Effector memory CD4-positive, alpha-beta T cell (primary cell): ENCODE data around the gene CAPN15.

Experiments
- DNase-seq, 3 donors: peaks; one replicate each; pipeline ENCODE4 v3.0.0-alpha.2; 2020
- H3K27ac ChIP-seq: 2 replicates; pipeline ENCODE4 v1.7.0; 2013; ENCODE audit warnings: mild to moderate bottlenecking, low read length, moderate library complexity; ENCODE audit not compliant: insufficient read depth, poor library complexity, severe bottlenecking
- H3K27me3 ChIP-seq: replicated peaks from 2 replicates; pipeline ENCODE4 v1.7.0; 2013; ENCODE audit warnings: mild to moderate bottlenecking, low read length; ENCODE audit not compliant: insufficient read depth, control insufficient read depth, poor library complexity, severe bottlenecking
- H3K36me3 ChIP-seq: 2 replicates; pipeline ENCODE4 v1.7.0; 2013; ENCODE audit warnings: mild to moderate bottlenecking, low read length, moderate library complexity; ENCODE audit not compliant: control insufficient read depth, insufficient read depth
- H3K4me1 ChIP-seq: 2 replicates; pipeline ENCODE4 v1.7.0; 2013; ENCODE audit warnings: low read length, mild to moderate bottlenecking; ENCODE audit not compliant: control insufficient read depth, insufficient read depth, poor library complexity, severe bottlenecking
- H3K4me3 ChIP-seq: 2 replicates; pipeline ENCODE4 v1.7.0; 2013; ENCODE audit warnings: low read length, low read depth, mild to moderate bottlenecking; ENCODE audit not compliant: insufficient read depth, poor library complexity, severe bottlenecking
- H3K9me3 ChIP-seq: 2 replicates; pipeline ENCODE4 v1.7.0; 2013; ENCODE audit warnings: mild to moderate bottlenecking, low read length, moderate library complexity; ENCODE audit not compliant: control insufficient read depth

CAPN15 gene

DNA sequence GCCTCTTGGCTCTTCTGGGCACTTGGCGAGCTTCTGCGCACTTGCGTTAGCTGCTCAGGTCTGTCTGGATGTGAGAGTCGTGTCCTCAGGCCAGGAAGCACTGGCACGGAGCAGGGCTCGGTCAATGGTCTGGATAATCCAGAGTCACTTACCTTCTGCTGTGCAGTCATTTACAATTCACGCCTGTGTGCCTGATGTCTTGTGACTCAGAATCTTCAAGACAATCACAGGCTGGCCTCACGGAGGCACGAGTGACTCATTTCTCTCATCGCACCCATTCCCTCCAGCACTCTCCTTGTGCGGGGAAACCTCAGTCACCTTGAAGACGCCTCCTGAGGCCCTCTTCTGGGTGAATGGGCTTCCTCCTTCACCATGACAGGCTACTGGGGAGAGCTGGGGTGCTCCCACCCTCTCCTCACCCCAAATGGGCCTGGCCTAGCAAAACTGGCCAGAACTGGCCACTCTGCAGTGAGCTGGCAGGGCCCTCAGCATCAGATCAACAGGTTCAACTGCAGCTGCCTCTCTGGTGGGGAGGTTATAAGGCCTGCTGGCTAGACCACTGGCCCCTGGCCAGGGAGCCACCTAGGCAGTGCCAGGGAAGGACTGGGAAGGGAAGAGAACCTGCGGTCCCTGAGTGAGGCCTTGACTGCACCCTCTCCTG lies 1.9 kb upstream of the CAPN15 start:
- H3K27ac ChIP-seq = peak overlapping the region; percentile 17
- peak in 2 of 3 donors; percentile 21 to 27 for DNase-seq
- H3K36me3 ChIP-seq = no peaks in the 10 kb centered on the region
- H3K4me1 ChIP-seq = peaks cover 29% of the 10 kb centered on the region
- no peak overlapping the region for H3K4me3 ChIP-seq
- no peaks in the 10 kb centered on the region for H3K27me3 ChIP-seq
- no peaks in the 10 kb centered on the region for H3K9me3 ChIP-seq

DNA sequence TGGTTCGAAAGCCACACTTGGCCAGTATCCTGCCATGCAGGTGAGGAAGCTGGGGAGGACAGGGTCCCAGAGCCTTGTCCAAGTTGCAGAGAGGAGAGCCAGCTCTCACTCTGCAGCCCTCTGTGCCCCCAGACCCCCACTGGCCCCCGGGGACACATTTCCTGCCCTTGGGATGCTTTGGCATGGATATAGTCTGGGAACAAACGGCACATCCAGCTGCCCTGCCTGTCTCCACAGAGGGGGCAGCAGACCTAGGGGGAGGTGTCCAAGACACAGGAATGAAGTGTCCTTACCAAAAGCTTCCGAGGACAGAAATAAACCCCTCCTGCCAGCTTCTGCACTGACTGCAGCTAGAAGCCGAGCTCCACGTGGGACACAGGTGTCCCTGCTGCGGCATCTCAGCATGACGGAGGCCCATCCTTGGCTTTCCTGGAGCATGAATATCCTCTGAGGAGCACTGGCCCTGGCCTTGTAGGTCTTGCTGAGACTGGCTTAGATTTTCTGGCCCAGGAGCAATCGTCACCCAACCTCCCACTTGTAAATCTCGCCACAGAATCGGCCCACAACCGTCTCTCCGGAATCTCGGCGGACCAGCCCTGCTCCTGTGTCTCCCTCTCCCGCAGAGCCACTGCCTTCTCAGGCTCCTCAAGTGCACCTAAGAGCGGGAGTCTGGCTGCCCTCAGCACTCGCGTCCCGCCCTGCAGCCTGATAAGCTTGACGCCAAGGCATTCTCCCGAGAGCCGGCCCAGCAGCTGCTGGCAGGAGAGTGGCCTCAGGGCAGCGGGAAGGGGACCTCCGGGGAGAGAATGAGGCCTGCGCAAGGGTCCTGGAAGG lies 1.1 kb upstream of the CAPN15 start:
- Histone ChIP-seq H3K36me3 (no peaks in the 10 kb centered on the region), H3K27me3 (no peaks in the 10 kb centered on the region)
- peak in 1 of 3 donors; percentile 11 for DNase-seq

DNA sequence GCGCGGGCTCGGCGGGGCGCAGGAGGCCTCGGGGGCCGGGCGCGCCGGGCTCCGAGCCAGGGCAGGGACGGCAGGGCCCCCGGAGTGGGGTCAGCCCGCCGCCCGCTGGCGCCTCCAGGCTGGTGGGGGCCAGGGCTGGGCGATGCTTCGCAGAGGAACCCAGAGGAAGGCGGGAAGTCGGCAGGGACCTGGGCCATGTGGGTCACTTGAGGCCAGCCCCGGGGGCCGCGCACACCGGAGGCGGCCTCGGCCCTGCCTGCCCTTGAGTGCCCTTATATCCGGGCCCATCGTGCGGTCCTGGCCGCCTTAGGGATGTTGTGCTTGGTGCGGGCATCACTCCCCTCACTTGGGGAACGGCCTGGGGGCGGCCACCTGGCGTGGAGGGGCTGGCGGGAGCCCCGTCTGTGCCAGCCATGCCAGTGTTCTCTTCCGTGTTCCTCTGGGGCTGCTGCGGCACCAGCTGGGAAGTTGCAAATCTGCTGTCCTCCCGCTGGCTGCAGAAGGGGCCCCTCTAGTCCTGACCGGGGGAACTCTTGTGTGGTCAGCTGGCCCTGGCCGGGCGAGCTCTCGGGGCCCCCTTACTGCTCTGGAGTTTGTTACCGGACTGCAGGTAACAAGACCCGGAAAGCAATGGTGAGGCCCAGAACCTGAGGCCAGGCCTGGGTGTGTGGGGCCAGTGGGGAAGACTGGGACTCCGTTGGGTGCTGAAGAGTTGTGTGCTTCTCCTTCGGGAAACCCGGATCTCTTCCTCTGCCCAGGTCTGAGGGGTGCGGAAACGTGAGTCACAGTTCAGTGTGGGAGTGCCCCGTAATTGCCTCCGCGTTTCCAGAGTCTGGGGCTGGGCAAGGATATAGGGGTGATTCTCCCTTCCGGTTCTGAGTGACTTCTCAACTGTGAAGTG lies 849 bp downstream of the CAPN15 start:
- H3K27me3 ChIP-seq = no peaks in the 10 kb centered on the region
- H3K4me3 ChIP-seq = peak overlapping the region; percentile 73
- no peaks in the 10 kb centered on the region for H3K9me3 ChIP-seq
- peak in 2 of 3 donors; percentile 19 to 24 for DNase-seq
- no peaks in the 10 kb centered on the region for H3K36me3 ChIP-seq
- peaks cover 30% of the 10 kb centered on the region for H3K4me1 ChIP-seq
- peak overlapping the region; percentile 67 for H3K27ac ChIP-seq

More for the DNA sequence above, 1.1 kb upstream of the CAPN15 start:
- peaks cover 30% of the 10 kb centered on the region for H3K4me1 ChIP-seq
- peak overlapping the region; percentile 89 for H3K27ac ChIP-seq
- H3K9me3 ChIP-seq = no peaks in the 10 kb centered on the region
- H3K4me3 ChIP-seq = peak overlapping the region; percentile 77

DNA sequence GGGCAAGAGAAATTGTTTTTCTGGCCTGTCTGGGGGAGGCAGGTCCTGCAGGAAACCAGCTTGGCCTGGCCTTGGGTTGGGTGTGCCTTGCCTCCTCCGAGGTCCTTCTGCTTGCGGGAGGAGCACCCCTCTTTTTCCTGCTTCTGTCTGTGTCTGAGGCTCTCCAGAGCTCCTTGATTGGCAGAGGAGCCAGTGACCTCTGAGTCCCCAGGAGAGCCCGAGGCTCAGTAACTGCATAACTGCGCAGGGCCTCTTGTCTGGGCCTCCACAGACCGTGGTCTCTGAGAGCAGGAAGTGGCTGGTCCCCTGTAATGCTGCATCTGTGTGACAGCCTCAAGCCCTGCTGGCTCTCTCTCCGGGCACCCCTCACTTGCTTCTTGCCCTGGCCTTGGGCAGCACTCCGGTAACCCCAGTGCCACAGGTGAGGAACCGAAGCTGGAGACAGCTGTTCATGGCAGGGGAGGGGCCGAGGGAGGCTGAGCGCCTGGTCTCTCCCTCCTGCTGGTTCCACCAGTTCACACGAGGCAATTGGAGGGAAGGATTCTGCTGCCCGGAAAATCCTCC lies 1.6 kb downstream of the CAPN15 start:
- Histone ChIP-seq H3K4me3 (peak overlapping the region; percentile 73), H3K27me3 (no peaks in the 10 kb centered on the region), H3K36me3 (no peaks in the 10 kb centered on the region), H3K9me3 (no peaks in the 10 kb centered on the region), H3K4me1 (peaks cover 30% of the 10 kb centered on the region), H3K27ac (peak overlapping the region; percentile 67)
- no peak for DNase-seq

DNA sequence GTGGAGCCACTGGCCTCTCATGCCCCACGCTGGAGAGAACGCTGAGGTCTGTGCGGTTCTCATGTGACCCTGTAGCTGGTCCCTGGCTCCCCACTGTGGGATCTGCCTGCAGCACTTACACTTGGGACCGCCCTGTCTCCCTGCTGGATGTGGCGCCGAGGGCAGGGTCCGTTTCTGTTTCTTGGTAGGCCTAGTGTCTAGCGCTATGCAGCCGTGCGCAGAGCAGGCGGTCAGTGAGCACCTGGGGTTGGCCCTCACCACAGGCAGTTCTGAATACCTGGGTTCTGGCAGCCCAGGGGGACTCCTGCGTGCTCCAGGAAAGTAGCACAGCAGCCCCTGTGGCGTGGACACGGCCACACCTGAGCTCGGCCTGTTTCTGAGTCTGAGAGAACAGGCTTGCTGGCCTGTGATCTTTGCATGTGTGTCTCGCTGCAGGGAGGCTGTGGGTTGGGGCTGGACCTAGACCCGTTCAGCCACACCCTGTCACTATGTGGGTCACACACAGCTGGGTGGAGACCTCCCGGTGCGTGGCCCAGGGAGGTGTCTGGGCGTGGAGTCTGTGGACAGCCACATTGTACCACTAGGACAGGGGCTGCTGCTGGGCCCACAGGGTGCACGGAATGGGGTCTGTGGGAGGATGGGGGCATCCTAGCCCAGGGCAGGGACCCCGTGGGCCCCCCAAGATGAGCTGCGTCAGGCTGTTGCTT lies 2.8 kb downstream of the CAPN15 start:
- Histone ChIP-seq H3K4me1 (peaks cover 30% of the 10 kb centered on the region), H3K4me3 (peak overlapping the region; percentile 73), H3K9me3 (no peaks in the 10 kb centered on the region), H3K27me3 (no peaks in the 10 kb centered on the region), H3K27ac (no peak overlapping the region), H3K36me3 (no peaks in the 10 kb centered on the region)
- no peak for DNase-seq

DNA sequence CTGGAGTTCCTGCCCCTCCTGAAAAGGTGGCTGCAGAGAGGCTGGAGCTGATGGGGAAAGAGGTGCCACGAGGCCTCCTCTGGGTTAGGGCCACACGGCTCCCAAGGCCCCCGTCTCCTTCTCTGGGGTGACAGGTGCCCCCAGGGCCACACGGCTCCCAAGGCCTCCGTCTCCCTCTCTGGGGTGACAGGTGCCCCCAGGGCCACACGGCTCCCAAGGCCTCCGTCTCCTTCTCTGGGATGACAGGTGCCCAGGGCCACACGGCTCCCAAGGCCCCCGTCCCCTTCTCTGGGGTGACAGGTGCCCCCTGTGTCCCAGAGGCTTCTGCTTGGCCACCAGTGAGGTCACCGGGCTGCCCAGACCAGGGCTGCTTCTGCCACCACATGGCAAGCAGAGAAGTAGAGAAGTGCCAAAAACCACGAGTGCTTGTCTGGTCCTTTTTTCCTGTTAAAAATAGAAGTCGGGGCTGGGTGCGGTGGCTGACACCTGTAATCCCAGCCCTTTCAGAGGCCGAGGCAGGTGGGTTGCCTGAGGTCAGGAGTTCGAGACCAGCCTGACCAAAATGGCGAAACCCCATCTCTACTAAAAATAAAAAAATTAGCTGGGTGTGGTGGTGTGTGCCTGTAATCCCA lies 4.1 kb downstream of the CAPN15 start:
- H3K36me3 ChIP-seq = no peaks in the 10 kb centered on the region
- no peaks in the 10 kb centered on the region for H3K9me3 ChIP-seq
- H3K4me3 ChIP-seq = no peak overlapping the region
- H3K27me3 ChIP-seq = no peaks in the 10 kb centered on the region
- no peak for DNase-seq
- peaks cover 20% of the 10 kb centered on the region for H3K4me1 ChIP-seq
- no peak overlapping the region for H3K27ac ChIP-seq

DNA sequence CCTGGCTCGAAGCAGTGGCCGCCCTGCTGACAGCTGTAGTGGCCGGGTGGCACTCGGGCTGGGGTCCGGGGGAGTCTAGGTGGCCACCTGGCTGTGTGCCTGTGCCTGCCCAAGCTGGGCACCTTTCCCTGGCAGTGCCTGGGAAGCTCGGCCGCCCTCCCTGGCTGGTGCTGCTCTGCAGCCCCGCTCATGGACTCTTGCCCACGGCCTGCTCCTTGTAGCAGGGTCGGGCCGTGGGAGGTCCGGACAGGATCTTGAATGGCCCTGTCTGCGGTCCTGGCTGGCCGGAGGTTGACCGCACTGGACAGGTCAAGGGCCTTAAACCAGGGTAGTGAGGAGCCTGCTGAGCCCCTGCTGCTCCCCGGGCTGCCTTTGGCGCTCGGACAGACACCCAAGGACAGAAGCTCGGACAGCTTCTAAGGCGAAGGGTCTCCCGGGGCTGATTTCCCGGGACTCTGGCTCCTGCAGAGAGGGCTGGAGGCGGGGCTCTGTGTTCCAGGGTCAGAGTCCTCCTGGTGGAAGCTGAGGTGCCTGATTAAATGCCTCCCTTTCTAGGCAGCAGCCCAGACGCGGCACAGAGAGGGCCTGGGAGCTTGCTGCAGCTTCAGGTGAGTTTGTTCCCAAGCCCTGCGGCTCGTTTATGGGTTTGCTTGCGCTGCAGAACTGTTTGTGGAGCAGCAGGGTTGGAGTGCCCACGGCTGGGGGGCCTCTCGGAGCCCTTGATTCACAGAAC lies 6.0 kb downstream of the CAPN15 start:
- Histone ChIP-seq H3K4me3 (no peak overlapping the region), H3K27me3 (no peaks in the 10 kb centered on the region), H3K9me3 (no peaks in the 10 kb centered on the region), H3K4me1 (peaks cover 16% of the 10 kb centered on the region), H3K36me3 (peaks cover 9% of the 10 kb centered on the region), H3K27ac (no peak overlapping the region)
- DNase-seq = no peak

DNA sequence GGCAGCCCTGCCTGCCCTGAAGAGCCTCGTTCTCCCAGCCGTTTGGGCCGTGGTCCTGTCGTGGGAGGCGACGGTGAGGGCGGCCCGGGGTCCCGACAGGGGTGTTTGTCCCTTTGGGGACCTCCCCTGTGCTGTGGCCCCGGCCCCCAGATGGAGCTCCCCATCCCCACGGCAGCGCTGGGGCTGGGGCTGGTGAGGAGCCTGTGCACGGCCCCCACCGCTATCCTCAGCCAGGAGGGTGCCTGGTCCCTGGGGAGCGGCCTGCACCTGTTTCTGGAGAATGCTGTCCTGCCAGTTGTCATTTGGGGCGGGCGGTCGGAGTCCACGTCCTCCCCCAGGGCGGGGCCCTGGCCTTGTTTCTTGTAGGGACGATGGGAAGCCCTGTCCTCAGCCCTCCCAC lies 6.6 kb downstream of the CAPN15 start:
- no peak for DNase-seq
- H3K9me3 ChIP-seq = no peaks in the 10 kb centered on the region
- peaks cover 14% of the 10 kb centered on the region for H3K4me1 ChIP-seq
- H3K36me3 ChIP-seq = peaks cover 9% of the 10 kb centered on the region
- no peaks in the 10 kb centered on the region for H3K27me3 ChIP-seq
- H3K27ac ChIP-seq = no peak overlapping the region
- no peak overlapping the region for H3K4me3 ChIP-seq
